ENCODE measurements around the gene SLC16A11. TPM values are rescaled to one million over a fixed set of nuclear protein-coding genes. Genes with fewer than 3 reads are reported as not detected.
"Not testable (repeated sequence)": the region's sequence is repeated elsewhere in the genome, so short reads cannot be mapped to it uniquely, and the experiment has no call there.

The SLC16A11 gene
- total RNA-seq, 4 donors from 2014 or later = 0.14 to 10.0 (median 0.85) TPM

DNA sequence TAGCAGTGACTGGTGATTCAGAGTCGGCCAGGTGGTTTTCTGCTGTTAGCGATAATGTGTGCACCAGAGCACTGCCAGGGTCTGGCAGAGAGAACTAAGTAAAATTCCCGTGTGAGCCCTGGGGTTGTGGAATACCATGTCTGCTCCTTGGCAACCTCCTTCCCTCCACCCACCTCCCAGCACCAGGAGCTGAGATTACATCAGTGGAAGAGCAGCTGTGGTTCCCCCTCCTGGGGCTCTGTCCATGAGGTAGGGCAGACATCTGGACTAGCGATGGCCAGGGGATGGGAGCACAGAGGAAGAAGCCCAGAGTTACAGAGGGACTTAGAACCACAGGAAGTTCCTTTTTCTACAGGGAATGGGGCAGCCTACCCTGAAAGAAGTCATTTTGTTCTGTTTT, 20.4 kb upstream of the SLC16A11 start:
- intact Hi-C loops (cut with DNase I; ENCODE audit: low total_unique reads) = no loop called here
- Histone ChIP-seq H3K4me1 (no peaks in the 10 kb centered on the region), H3K27me3 (no peaks in the 10 kb centered on the region), H3K27ac (no peak overlapping the region), H3K36me3 (no peaks in the 10 kb centered on the region), H3K9me3 (peaks cover 0 to 6% of the 10 kb centered on the region in 2 donors), H3K4me3 (no peak overlapping the region)
- TF ChIP-seq, protein P1, sequence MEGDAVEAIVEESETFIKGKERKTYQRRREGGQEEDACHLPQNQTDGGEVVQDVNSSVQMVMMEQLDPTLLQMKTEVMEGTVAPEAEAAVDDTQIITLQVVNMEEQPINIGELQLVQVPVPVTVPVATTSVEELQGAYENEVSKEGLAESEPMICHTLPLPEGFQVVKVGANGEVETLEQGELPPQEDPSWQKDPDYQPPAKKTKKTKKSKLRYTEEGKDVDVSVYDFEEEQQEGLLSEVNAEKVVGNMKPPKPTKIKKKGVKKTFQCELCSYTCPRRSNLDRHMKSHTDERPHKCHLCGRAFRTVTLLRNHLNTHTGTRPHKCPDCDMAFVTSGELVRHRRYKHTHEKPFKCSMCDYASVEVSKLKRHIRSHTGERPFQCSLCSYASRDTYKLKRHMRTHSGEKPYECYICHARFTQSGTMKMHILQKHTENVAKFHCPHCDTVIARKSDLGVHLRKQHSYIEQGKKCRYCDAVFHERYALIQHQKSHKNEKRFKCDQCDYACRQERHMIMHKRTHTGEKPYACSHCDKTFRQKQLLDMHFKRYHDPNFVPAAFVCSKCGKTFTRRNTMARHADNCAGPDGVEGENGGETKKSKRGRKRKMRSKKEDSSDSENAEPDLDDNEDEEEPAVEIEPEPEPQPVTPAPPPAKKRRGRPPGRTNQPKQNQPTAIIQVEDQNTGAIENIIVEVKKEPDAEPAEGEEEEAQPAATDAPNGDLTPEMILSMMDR (IDR thresholded peaks at IDR 0.05) = no peak
- no peak for TF ChIP-seq POLR2A (IDR thresholded peaks at IDR 0.05)
- DNase-seq = no peak

DNA sequence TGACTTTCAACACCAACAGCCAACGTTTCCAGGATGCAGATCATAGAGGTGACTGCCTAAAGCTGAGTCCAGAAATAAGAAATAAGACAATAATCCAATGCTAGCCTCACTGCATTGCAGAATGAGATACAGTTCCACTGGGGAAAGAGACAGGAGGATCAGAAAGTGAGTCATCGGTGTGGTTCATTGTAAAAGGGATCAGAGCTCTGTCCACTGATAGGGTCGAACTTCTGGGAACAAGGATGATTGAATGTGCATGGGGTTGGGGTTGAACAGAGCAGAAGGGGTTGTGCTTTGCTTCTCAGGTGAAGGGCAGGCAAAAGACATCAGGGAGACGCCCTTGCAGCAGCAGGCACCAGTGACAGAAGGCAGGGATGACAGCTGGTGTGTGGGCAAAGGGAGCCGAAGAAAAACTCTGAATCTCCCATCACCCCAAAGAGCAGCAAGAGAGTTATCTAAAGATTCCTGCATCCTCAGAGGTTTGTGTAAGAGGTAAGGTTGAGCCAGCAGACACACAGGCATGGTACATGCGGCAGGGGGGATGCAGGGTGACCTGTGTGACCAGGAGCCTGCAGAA, 19.7 kb upstream of the SLC16A11 start:
- no peak for TF ChIP-seq POLR2A (IDR thresholded peaks at IDR 0.05)
- TF ChIP-seq, protein P1 (IDR thresholded peaks at IDR 0.05) = no peak
- no peak overlapping the region for H3K27ac ChIP-seq
- DNase-seq = no peak
- no peaks in the 10 kb centered on the region for H3K27me3 ChIP-seq
- H3K4me1 ChIP-seq = no peaks in the 10 kb centered on the region
- H3K4me3 ChIP-seq = no peak overlapping the region
- no peaks in the 10 kb centered on the region for H3K36me3 ChIP-seq
- intact Hi-C loops (cut with DNase I; ENCODE audit: low total_unique reads) = no loop called here
- peaks cover 0 to 3% of the 10 kb centered on the region in 2 donors for H3K9me3 ChIP-seq

DNA sequence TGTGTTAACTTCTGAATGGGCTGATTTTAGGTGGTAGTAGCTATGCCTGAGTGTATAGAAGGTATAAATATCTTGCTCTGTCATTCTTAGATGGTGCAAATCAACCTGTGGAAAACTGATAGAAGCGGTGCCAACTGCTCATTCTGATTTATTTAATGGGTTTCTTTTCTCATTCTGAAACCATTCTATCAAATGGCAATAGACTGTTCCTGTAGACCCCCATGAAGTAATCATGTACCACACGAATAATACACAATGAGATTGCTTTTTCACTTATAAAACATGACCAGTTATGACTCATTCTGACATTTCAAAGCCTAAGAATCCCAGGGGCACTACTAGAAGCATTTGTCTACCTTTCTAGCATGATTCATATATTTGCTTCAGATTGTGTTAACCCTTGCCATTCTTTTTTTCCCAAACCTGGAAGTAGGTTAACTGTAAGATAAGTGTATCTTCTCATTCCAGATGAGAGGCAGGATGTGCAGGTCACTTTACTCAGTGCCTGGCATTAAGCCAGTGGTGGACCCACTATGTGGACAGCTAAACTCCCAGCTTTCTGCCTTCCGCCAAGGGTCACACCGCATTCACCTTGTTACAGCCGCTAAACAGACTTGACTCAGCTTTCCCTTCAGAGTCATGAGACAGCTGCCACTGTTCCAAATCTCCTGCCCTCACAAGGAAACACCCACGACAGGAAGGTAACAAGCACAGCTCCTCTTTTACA, 16.4 kb upstream of the SLC16A11 start:
- Histone ChIP-seq H3K36me3 (no peaks in the 10 kb centered on the region), H3K27me3 (no peaks in the 10 kb centered on the region), H3K27ac (no peak overlapping the region), H3K9me3 (no peaks in the 10 kb centered on the region), H3K4me1 (no peaks in the 10 kb centered on the region), H3K4me3 (no peak overlapping the region)
- TF ChIP-seq, protein P1 (IDR thresholded peaks at IDR 0.05) = no peak
- TF ChIP-seq POLR2A (IDR thresholded peaks at IDR 0.05) = no peak
- intact Hi-C loops (cut with DNase I; ENCODE audit: low total_unique reads) = no loop called here
- no peak for DNase-seq

DNA sequence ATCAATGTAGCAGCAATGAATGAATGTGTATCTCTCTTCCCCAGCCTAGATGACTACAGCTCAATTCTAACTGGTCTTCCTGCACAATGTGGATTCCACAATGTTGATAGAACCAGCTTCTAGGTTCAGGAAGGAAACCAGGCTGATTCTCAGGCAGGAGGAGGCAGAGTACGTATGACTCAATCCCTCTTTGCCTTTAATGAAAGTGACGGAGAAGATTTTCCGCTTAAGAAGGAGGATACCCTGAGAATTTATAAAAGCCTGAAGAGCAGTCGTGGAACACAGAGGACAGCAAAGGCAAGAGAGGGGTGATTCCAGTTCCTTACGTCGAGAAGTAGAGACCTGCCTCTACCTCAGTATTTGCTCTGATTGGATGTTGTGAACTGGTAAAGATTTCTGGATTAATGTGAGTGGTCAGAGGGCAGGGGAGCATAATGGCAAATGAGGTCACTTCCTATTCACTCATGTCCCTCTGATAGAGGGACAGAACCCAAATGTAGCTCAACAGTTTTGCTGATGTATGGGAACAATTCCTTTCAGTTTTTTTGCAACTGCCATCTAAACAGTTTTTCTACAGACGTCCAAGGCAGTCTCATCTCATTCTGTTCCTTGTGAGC, 15.0 kb upstream of the SLC16A11 start:
- H3K4me3 ChIP-seq = no peak overlapping the region
- no peaks in the 10 kb centered on the region for H3K9me3 ChIP-seq
- H3K36me3 ChIP-seq = no peaks in the 10 kb centered on the region
- no peak for DNase-seq
- no peaks in the 10 kb centered on the region for H3K27me3 ChIP-seq
- intact Hi-C loops (cut with DNase I; ENCODE audit: low total_unique reads) = loop anchor here (10.0 kb wide), 1 partner anchor 236 kb away; the partner anchor contains the start of gene YBX2
- TF ChIP-seq POLR2A (IDR thresholded peaks at IDR 0.05) = no peak
- TF ChIP-seq, protein P1 (IDR thresholded peaks at IDR 0.05) = no peak
- no peak overlapping the region for H3K27ac ChIP-seq
- no peaks in the 10 kb centered on the region for H3K4me1 ChIP-seq

DNA sequence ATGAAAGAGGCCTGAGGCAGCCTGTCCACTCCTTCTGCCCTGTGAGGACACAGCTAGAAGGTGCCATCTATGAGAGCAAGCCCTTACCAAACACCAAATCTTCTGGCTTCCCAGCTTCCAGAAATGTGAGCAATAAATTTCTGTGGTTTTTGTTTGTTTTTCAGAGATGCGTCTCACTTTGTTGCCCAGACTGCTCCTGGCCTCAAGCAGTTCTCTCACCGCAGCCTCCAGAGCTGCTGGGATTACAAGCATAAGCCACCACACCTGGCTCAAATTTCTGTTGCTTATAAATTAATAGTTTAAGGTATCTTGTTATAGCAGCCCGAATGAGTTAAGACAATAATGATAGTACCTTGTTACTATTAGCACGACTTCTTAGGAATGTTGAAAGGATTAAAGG, 12.5 kb upstream of the SLC16A11 start:
- Histone ChIP-seq H3K27me3 (no peaks in the 10 kb centered on the region), H3K36me3 (no peaks in the 10 kb centered on the region), H3K4me1 (no peaks in the 10 kb centered on the region), H3K4me3 (no peak overlapping the region), H3K9me3 (no peaks in the 10 kb centered on the region), H3K27ac (no peak overlapping the region)
- intact Hi-C loops (cut with DNase I; ENCODE audit: low total_unique reads) = loop anchor here (10.0 kb wide), 1 partner anchor 238 kb away; the partner anchor contains the start of gene YBX2
- DNase-seq = no peak
- TF ChIP-seq, protein P1 (IDR thresholded peaks at IDR 0.05) = no peak
- no peak for TF ChIP-seq POLR2A (IDR thresholded peaks at IDR 0.05)

DNA sequence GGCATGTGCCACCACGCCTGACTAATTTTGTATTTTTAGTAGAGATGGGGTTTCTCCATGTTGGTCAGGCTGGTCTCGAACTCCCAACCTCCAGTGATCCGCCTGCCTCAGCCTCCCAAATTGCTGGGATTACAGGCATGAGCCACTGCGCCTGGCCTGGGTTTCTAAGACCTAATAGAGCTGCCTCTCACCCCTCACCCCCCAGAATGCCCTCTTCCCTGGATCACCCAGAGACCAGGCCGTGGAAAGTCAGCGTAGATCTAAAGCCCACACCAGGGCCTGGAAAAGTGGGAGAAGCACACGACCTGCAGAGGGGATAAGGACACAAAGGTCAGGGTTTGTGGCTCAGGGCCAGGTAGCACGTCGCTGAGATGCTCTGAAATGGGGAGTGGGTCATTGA, 6.7 kb upstream of the SLC16A11 start:
- intact Hi-C loops (cut with DNase I; ENCODE audit: low total_unique reads) = loop anchor here (5.0 to 10.0 kb wide), 2 partner anchors 92 to 244 kb away; partner anchors contain the start of gene YBX2
- DNase-seq, H3K36me3 ChIP-seq: not testable (repeated sequence)

More for the DNA sequence above, 6.7 kb upstream of the SLC16A11 start:
- not testable (repeated sequence) for H3K27ac ChIP-seq, H3K9me3 ChIP-seq, H3K27me3 ChIP-seq, H3K4me1 ChIP-seq, H3K4me3 ChIP-seq
